H9 (cell line): Measurements from ENCODE around the gene PHACTR1. TPM values are rescaled to one million over a fixed set of nuclear protein-coding genes. Genes with fewer than 3 reads are reported as not detected.

Experiments used
- DNase-seq: peaks from one replicate; pipeline ENCODE4 v3.0.0-alpha.2; 2017
- H2AFZ ChIP-seq: one replicate; pipeline ENCODE4 v1.6.1; 2013; ENCODE audit warnings: mild to moderate bottlenecking, low read length, control low read depth, moderate library complexity
- H2AK5ac ChIP-seq: 2 replicates; pipeline ENCODE4 v1.6.1; 2013; ENCODE audit warnings: low read length, control low read depth, mixed read lengths; ENCODE audit not compliant: insufficient read length
- H2BK120ac ChIP-seq: one replicate; pipeline ENCODE4 v1.6.1; 2013; ENCODE audit warnings: low read depth, mild to moderate bottlenecking, low read length, control low read depth, inconsistent platforms; ENCODE audit not compliant: poor library complexity, severe bottlenecking
- H2BK12ac ChIP-seq: 2 replicates; pipeline ENCODE4 v1.6.1; 2013; ENCODE audit warnings: low read length, control low read depth, mixed read lengths, low read depth; ENCODE audit not compliant: insufficient read length
- H2BK15ac ChIP-seq: 2 replicates; pipeline ENCODE4 v1.6.1; 2013; ENCODE audit warnings: low read depth, low read length, control low read depth
- H2BK20ac ChIP-seq: one replicate; pipeline ENCODE4 v1.6.1; 2013; ENCODE audit warnings: low read depth, mild to moderate bottlenecking, low read length, control low read depth, inconsistent platforms; ENCODE audit not compliant: poor library complexity, severe bottlenecking
- H2BK5ac ChIP-seq: 2 replicates; pipeline ENCODE4 v1.6.1; 2013; ENCODE audit warnings: low read length, control low read depth, mixed read lengths; ENCODE audit not compliant: insufficient read length
- H3K14ac ChIP-seq: 2 replicates; pipeline ENCODE4 v1.6.1; 2013; ENCODE audit warnings: low read length, control low read depth; ENCODE audit not compliant: insufficient read depth
- H3K18ac ChIP-seq: 2 replicates; pipeline ENCODE4 v1.6.1; 2013; ENCODE audit warnings: low read depth, mild to moderate bottlenecking, mixed read lengths, low read length, control low read depth; ENCODE audit not compliant: insufficient read length
- H3K23ac ChIP-seq: 2 replicates; pipeline ENCODE4 v1.6.1; 2013; ENCODE audit warnings: low read length, control low read depth, mixed read lengths, low read depth; ENCODE audit not compliant: insufficient read length
- H3K23me2 ChIP-seq: 2 replicates; pipeline ENCODE4 v1.6.1; 2013; ENCODE audit warnings: low read depth, mild to moderate bottlenecking, mixed read lengths, low read length, control low read depth; ENCODE audit not compliant: insufficient read length, poor library complexity, severe bottlenecking
- H3K27ac ChIP-seq: 2 replicates; pipeline ENCODE4 v1.5.1; 2013; ENCODE audit warnings: low read length, control low read depth, mixed read lengths, low read depth; ENCODE audit not compliant: insufficient read length
- H3K27me3 ChIP-seq: 2 replicates; pipeline ENCODE4 v1.6.1; 2013; ENCODE audit warnings: low read length, control low read depth, inconsistent platforms; ENCODE audit not compliant: insufficient read depth
- H3K4ac ChIP-seq: 2 replicates; pipeline ENCODE4 v1.6.1; 2013; ENCODE audit warnings: low read depth, mild to moderate bottlenecking, control low read depth, inconsistent platforms, low read length, moderate library complexity
- H3K4me1 ChIP-seq: 2 replicates; pipeline ENCODE4 v1.6.1; 2013; ENCODE audit warnings: low read length, control low read depth, inconsistent platforms; ENCODE audit not compliant: insufficient read depth
- H3K4me2 ChIP-seq: 2 replicates; pipeline ENCODE4 v1.6.1; 2013; ENCODE audit warnings: low read length, control low read depth, mixed read lengths; ENCODE audit not compliant: insufficient read length, insufficient read depth
- H3K56ac ChIP-seq: 2 replicates; pipeline ENCODE4 v1.6.1; 2013; ENCODE audit warnings: low read depth, mild to moderate bottlenecking, mixed read lengths, low read length, control low read depth; ENCODE audit not compliant: insufficient read length
- H3K79me1 ChIP-seq: 2 replicates; pipeline ENCODE4 v1.6.1; 2013; ENCODE audit warnings: low read depth, mild to moderate bottlenecking, moderate library complexity, low read length, control low read depth, inconsistent platforms; ENCODE audit not compliant: insufficient read depth, poor library complexity, severe bottlenecking
- H3K79me2 ChIP-seq: 2 replicates; pipeline ENCODE4 v1.6.1; 2013; ENCODE audit warnings: low read length, control low read depth, inconsistent platforms; ENCODE audit not compliant: insufficient read depth
- H3K9ac ChIP-seq: 2 replicates; pipeline ENCODE4 v1.6.1; 2013; ENCODE audit warnings: low read length, control low read depth, mixed read lengths; ENCODE audit not compliant: insufficient read length; ENCODE audit errors: extremely low read depth
- H3K9me3 ChIP-seq: one replicate; pipeline ENCODE4 v1.6.1; 2013; ENCODE audit warnings: low read depth, low read length, inconsistent platforms; ENCODE audit not compliant: control insufficient read depth
- H3T11ph ChIP-seq: one replicate; pipeline ENCODE4 v1.6.1; 2013; ENCODE audit warnings: mild to moderate bottlenecking, low read length, control low read depth, inconsistent platforms
- H4K20me1 ChIP-seq: one replicate; pipeline ENCODE4 v1.6.1; 2013; ENCODE audit not compliant: control insufficient read depth, insufficient read length, insufficient read depth
- H4K5ac ChIP-seq: 2 replicates; pipeline ENCODE4 v1.6.1; 2013; ENCODE audit warnings: low read depth, mild to moderate bottlenecking, mixed read lengths, low read length, control low read depth; ENCODE audit not compliant: insufficient read length
- H4K8ac ChIP-seq: replicated peaks from 2 replicates; pipeline ENCODE4 v1.6.1; 2013; ENCODE audit warnings: low read length, control low read depth, mixed read lengths, low read depth; ENCODE audit not compliant: insufficient read length
- H4K91ac ChIP-seq: 2 replicates; pipeline ENCODE4 v1.6.1; 2013; ENCODE audit warnings: low read depth, mild to moderate bottlenecking, moderate library complexity, mixed read lengths, low read length, control low read depth; ENCODE audit not compliant: insufficient read length
- H3K27ac Mint-ChIP-seq, 3 experiments: 2 replicates in 2 of 3; 3 replicates in 1 of 3; pipeline ENCODE4 v1.8.0; 2020 to 2021; ENCODE audit warnings: mixed read lengths in 3 of 3, mild to moderate bottlenecking in 1 of 3, moderate library complexity in 1 of 3
- H3K27me3 Mint-ChIP-seq: 2 replicates; pipeline ENCODE4 v1.8.0; 2021; ENCODE audit warnings: low read depth, mild to moderate bottlenecking, moderate library complexity, mixed read lengths
- H3K36me3 Mint-ChIP-seq, 3 experiments: 2 replicates in 2 of 3; 3 replicates in 1 of 3; pipeline ENCODE4 v1.8.0; 2020 to 2021; ENCODE audit warnings: low read depth in 3 of 3, mixed read lengths in 3 of 3; ENCODE audit not compliant: insufficient read depth in 1 of 3
- H3K4me1 Mint-ChIP-seq, 2 experiments: 2 replicates each; pipeline ENCODE4 v1.8.0; 2020; ENCODE audit warnings: mixed read lengths in 2 of 2
- H3K4me3 Mint-ChIP-seq, 2 experiments: 2 replicates in 1 of 2; 3 replicates in 1 of 2; pipeline ENCODE4 v1.8.0; 2020 to 2021; ENCODE audit warnings: mild to moderate bottlenecking in 2 of 2, mixed read lengths in 2 of 2, moderate library complexity in 1 of 2
- H3K9me3 Mint-ChIP-seq, 2 experiments: 2 replicates in 1 of 2; 3 replicates in 1 of 2; pipeline ENCODE4 v1.8.0; 2020; ENCODE audit warnings: mild to moderate bottlenecking in 2 of 2, mixed read lengths in 2 of 2, moderate library complexity in 1 of 2
- CTCF ChIP-seq: fragments of 200-600 bp; sonication (generic); conservative IDR thresholded peaks from 3 replicates; pipeline ENCODE4 v1.8.0; 2021; ENCODE audit warnings: antibody characterized with exemption, mild to moderate bottlenecking
- WGBS: extraction: QIAGEN DNeasy Blood & Tissue Kit; methylation state at CpG from one replicate; pipeline ENCODE4 v1.1.7; 2013; ENCODE audit warnings: missing lambda C conversion rate, low lambda C conversion rate, mixed read lengths; ENCODE audit not compliant: insufficient read length; ENCODE audit errors: extremely low coverage; 5-methylcytosine and 5-hydroxymethylcytosine counted together
- total RNA-seq: library from RNA; stranded (reverse); gene quantifications from 2 replicates; pipeline ENCODE4 v1.2.1, GENCODE V29; 2021

The PHACTR1 gene
- total RNA-seq, 1 experiment from 2014 or later = 15.9 TPM

- Histone ChIP-seq H4K8ac (no peak overlapping the region), H4K5ac (no peak overlapping the region), H2BK15ac (no peak overlapping the region), H3K14ac (no peak overlapping the region), H3K23me2 (no peaks in the 10 kb centered on the region), H2BK20ac (no peak overlapping the region), H3K79me1 (no peaks in the 10 kb centered on the region), H2AK5ac (no peak overlapping the region), H3K4me1 (peaks cover 2% of the 10 kb centered on the region; the same call in 1 of the 2 replicates), H3K56ac (no peak overlapping the region), H3K4me2 (no peak overlapping the region), H2AFZ (no peak overlapping the region), H2BK120ac (no peak overlapping the region), H3T11ph (no peak overlapping the region), H3K18ac (no peak overlapping the region), H2BK12ac (no peak overlapping the region), H3K9ac (no peak overlapping the region), H3K23ac (no peak overlapping the region), H3K27me3 (no peaks in the 10 kb centered on the region), H3K79me2 (no peaks in the 10 kb centered on the region), H4K91ac (no peak overlapping the region), H4K20me1 (no peaks in the 10 kb centered on the region), H3K4ac (no peak overlapping the region), H2BK5ac (no peak overlapping the region), H3K27ac (no peak overlapping the region), H3K9me3 (no peaks in the 10 kb centered on the region)
- no peak overlapping the region for H3K27ac Mint-ChIP-seq
- no peak for TF ChIP-seq CTCF
- H3K9me3 Mint-ChIP-seq = no peaks in the 10 kb centered on the region
- no peaks in the 10 kb centered on the region for H3K27me3 Mint-ChIP-seq
- no peak overlapping the region; a peak in 1 of 5 replicates for H3K4me3 Mint-ChIP-seq
- peaks cover 31 to 34% of the 10 kb centered on the region in 2 experiments for H3K4me1 Mint-ChIP-seq
- DNase-seq = no peak
- no peaks in the 10 kb centered on the region for H3K36me3 Mint-ChIP-seq
- no CpG with 5 or more reads among the region's 2 CpGs for WGBS
Observed at GRCh38 chr6:13177664-13178063, 461.1 kb downstream of the PHACTR1 start.
